ENCODE results near the gene DHCR24. TPM values are rescaled to one million over a fixed set of nuclear protein-coding genes. Genes with fewer than 3 reads are reported as not detected.
A peak's percentile ranks its signal among the peaks of the same experiment; 100 is the strongest.

The DHCR24 gene
- total RNA-seq, 2 donors from 2014 or later: 217 to 298 TPM

- DNase-seq (peak in 1 of 2 donors; percentile 83), ATAC-seq (peak; percentile 73)
- intact Hi-C loops (cut with DNase I, micrococcal nuclease): loop anchor here in 1 of 2 donors (10.0 kb wide), 1 partner anchor 306 kb away; no protein-coding TSS in a partner anchor
These were observed 76.6 kb downstream of the DHCR24 start for GRCh38 chr1:54810153-54810942.

GRCh38 chr1:54809496-54810074 lies 77.4 kb downstream of the DHCR24 start:
- no peak for DNase-seq

GRCh38 chr1:54808443-54809207 lies 78.4 kb downstream of the DHCR24 start:
- intact Hi-C loops (cut with DNase I, micrococcal nuclease): no loop called here
- no peak for DNase-seq

More at GRCh38 chr1:54809496-54810074, 77.4 kb downstream of the DHCR24 start:
- intact Hi-C loops (cut with DNase I, micrococcal nuclease): loop anchor here in 1 of 2 donors (10.0 kb wide), 1 partner anchor 305 kb away; no protein-coding TSS in a partner anchor
- ATAC-seq: no peak

GRCh38 chr1:54807756-54808155 lies 79.2 kb downstream of the DHCR24 start:
- intact Hi-C loops (cut with DNase I, micrococcal nuclease): no loop called here
- ATAC-seq: no peak
- no peak for DNase-seq

More at GRCh38 chr1:54808443-54809207, 78.4 kb downstream of the DHCR24 start:
- no peak for ATAC-seq

GRCh38 chr1:54806931-54807611 lies 79.9 kb downstream of the DHCR24 start:
- peak; percentile 17 for ATAC-seq
- intact Hi-C loops (cut with DNase I, micrococcal nuclease): no loop called here

GRCh38 chr1:54805981-54806381 lies 81.0 kb downstream of the DHCR24 start:
- ATAC-seq: no peak
- no peak for DNase-seq
- intact Hi-C loops (cut with DNase I, micrococcal nuclease): no loop called here

More at GRCh38 chr1:54806931-54807611, 79.9 kb downstream of the DHCR24 start:
- DNase-seq: no peak

GRCh38 chr1:54805466-54805865 lies 81.5 kb downstream of the DHCR24 start:
- intact Hi-C loops (cut with DNase I, micrococcal nuclease): no loop called here

GRCh38 chr1:54804471-54805132 lies 82.4 kb downstream of the DHCR24 start:
- intact Hi-C loops (cut with DNase I, micrococcal nuclease): loop anchor here in 1 of 2 donors (5.0 kb wide), 1 partner anchor 132 kb away; no protein-coding TSS in a partner anchor
- ATAC-seq: peak; percentile 31
- DNase-seq: peak in 1 of 2 donors; percentile 29

More at GRCh38 chr1:54805466-54805865, 81.5 kb downstream of the DHCR24 start:
- ATAC-seq (no peak), DNase-seq (no peak)

- ATAC-seq: peak; percentile 35
- peak in 1 of 2 donors; percentile 67 for DNase-seq
- intact Hi-C loops (cut with DNase I, micrococcal nuclease): loop anchor here in 1 of 2 donors (5.0 kb wide), 1 partner anchor 132 kb away; no protein-coding TSS in a partner anchor
These were observed 83.1 kb downstream of the DHCR24 start for GRCh38 chr1:54803761-54804470.

GRCh38 chr1:54800899-54801759 lies 85.9 kb downstream of the DHCR24 start, which contains the start of gene TTC22:
Gene TTC22, minus strand, starts transcription at chr1:54801323. Its CDS starts 160 bp downstream, at chr1:54801163.
- DNase-seq (peak; percentile 86), ATAC-seq (peak; percentile 64)
- intact Hi-C loops (cut with DNase I, micrococcal nuclease): loop anchor here in 1 of 2 donors (5.0 kb wide), 1 partner anchor 129 kb away; no protein-coding TSS in a partner anchor

GRCh38 chr1:54800041-54800898 lies 86.7 kb downstream of the DHCR24 start:
- DNase-seq (peak in 1 of 2 donors; percentile 36), ATAC-seq (peak; percentile 7)
- intact Hi-C loops (cut with DNase I, micrococcal nuclease): loop anchor here in 1 of 2 donors (5.0 kb wide), 1 partner anchor 128 kb away; no protein-coding TSS in a partner anchor
